ENCODE measurements around the gene TMEM107. TPM values are rescaled to one million over a fixed set of nuclear protein-coding genes. Genes with fewer than 3 reads are reported as not detected.

TMEM107 gene
- total RNA-seq, 2 donors from 2014 or later = 26.2 to 27.7 TPM

- WGBS, 2 experiments (ENCODE audit: insufficient coverage in 1 of 2, insufficient read length in 1 of 2) = 85 to 96% methylated on average over 3 of the region's 4 CpGs
- H3K36me3 ChIP-seq (ENCODE audit: control insufficient read depth, insufficient read depth, low read length) = peaks cover 27% of the 10 kb centered on the region
- H3K27me3 ChIP-seq (ENCODE audit: control insufficient read depth, insufficient read depth, low read length, poor library complexity, severe bottlenecking) = no peaks in the 10 kb centered on the region
- peak overlapping the region; percentile 77 for H3K4me3 Mint-ChIP-seq
- H3K27ac ChIP-seq (ENCODE audit: low read depth, low read length) = no peak overlapping the region
- H3K9me3 ChIP-seq (ENCODE audit: control insufficient read depth, low read length) = no peaks in the 10 kb centered on the region
- TF ChIP-seq, protein P1, sequence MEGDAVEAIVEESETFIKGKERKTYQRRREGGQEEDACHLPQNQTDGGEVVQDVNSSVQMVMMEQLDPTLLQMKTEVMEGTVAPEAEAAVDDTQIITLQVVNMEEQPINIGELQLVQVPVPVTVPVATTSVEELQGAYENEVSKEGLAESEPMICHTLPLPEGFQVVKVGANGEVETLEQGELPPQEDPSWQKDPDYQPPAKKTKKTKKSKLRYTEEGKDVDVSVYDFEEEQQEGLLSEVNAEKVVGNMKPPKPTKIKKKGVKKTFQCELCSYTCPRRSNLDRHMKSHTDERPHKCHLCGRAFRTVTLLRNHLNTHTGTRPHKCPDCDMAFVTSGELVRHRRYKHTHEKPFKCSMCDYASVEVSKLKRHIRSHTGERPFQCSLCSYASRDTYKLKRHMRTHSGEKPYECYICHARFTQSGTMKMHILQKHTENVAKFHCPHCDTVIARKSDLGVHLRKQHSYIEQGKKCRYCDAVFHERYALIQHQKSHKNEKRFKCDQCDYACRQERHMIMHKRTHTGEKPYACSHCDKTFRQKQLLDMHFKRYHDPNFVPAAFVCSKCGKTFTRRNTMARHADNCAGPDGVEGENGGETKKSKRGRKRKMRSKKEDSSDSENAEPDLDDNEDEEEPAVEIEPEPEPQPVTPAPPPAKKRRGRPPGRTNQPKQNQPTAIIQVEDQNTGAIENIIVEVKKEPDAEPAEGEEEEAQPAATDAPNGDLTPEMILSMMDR (conservative IDR thresholded peaks at IDR 0.05) = no peak
- no peak for DNase-seq
- no peak overlapping the region for H3K9ac ChIP-seq (ENCODE audit: extremely low read depth, low read length, poor library complexity, severe bottlenecking)
- no peak overlapping the region for H3K27ac Mint-ChIP-seq
- H3K4me3 ChIP-seq (ENCODE audit: low read length) = no peak overlapping the region
- no peaks in the 10 kb centered on the region for H3K9me3 Mint-ChIP-seq
- H3K36me3 Mint-ChIP-seq (ENCODE audit: low read depth) = peaks cover 31% of the 10 kb centered on the region
- H3K27me3 Mint-ChIP-seq (ENCODE audit: insufficient read depth) = no peaks in the 10 kb centered on the region
- H3K4me1 ChIP-seq (ENCODE audit: control insufficient read depth, insufficient read depth, low read length) = peaks cover 19% of the 10 kb centered on the region
- peaks cover 29% of the 10 kb centered on the region for H3K4me1 Mint-ChIP-seq
Measured at GRCh38 chr17:8159459-8160223, 16.5 kb downstream of the TMEM107 start.

- Histone ChIP-seq H3K9ac (ENCODE audit: extremely low read depth, low read length, poor library complexity, severe bottlenecking) (no peak overlapping the region), H3K27ac (ENCODE audit: low read depth, low read length) (no peak overlapping the region), H3K4me1 (ENCODE audit: control insufficient read depth, insufficient read depth, low read length) (peaks cover 15% of the 10 kb centered on the region), H3K27me3 (ENCODE audit: control insufficient read depth, insufficient read depth, low read length, poor library complexity, severe bottlenecking) (no peaks in the 10 kb centered on the region), H3K36me3 (ENCODE audit: control insufficient read depth, insufficient read depth, low read length) (peaks cover 27% of the 10 kb centered on the region), H3K4me3 (ENCODE audit: low read length) (no peak overlapping the region), H3K9me3 (ENCODE audit: control insufficient read depth, low read length) (no peaks in the 10 kb centered on the region)
- H3K36me3 Mint-ChIP-seq (ENCODE audit: low read depth) = peaks cover 31% of the 10 kb centered on the region
- H3K4me1 Mint-ChIP-seq = peaks cover 22% of the 10 kb centered on the region
- 64 to 75% methylated on average over 2 of the region's 3 CpGs for whole genome bisulfite sequencing, 2 experiments (ENCODE audit: insufficient coverage in 1 of 2, insufficient read length in 1 of 2)
- no peaks in the 10 kb centered on the region for H3K9me3 Mint-ChIP-seq
- H3K4me3 Mint-ChIP-seq = no peak overlapping the region
- no peak overlapping the region for H3K27ac Mint-ChIP-seq
- H3K27me3 Mint-ChIP-seq (ENCODE audit: insufficient read depth) = no peaks in the 10 kb centered on the region
- TF ChIP-seq, protein P1 (conservative IDR thresholded peaks at IDR 0.05) = no peak
- DNase-seq = no peak
Measured at GRCh38 chr17:8159032-8159400, 17.2 kb downstream of the TMEM107 start.

GRCh38 chr17:8158267-8159031, 17.7 kb downstream of the TMEM107 start:
- H3K4me1 Mint-ChIP-seq = peaks cover 20% of the 10 kb centered on the region
- H3K27ac Mint-ChIP-seq = peak overlapping the region; percentile 57
- H3K4me3 ChIP-seq (ENCODE audit: low read length) = no peak overlapping the region

More at GRCh38 chr17:8158267-8159031, 17.7 kb downstream of the TMEM107 start:
- Histone ChIP-seq H3K36me3 (ENCODE audit: control insufficient read depth, insufficient read depth, low read length) (peaks cover 27% of the 10 kb centered on the region), H3K4me1 (ENCODE audit: control insufficient read depth, insufficient read depth, low read length) (peaks cover 12% of the 10 kb centered on the region), H3K9ac (ENCODE audit: extremely low read depth, low read length, poor library complexity, severe bottlenecking) (no peak overlapping the region), H3K27me3 (ENCODE audit: control insufficient read depth, insufficient read depth, low read length, poor library complexity, severe bottlenecking) (no peaks in the 10 kb centered on the region), H3K27ac (ENCODE audit: low read depth, low read length) (no peak overlapping the region), H3K9me3 (ENCODE audit: control insufficient read depth, low read length) (no peaks in the 10 kb centered on the region)
- TF ChIP-seq, protein P1 (conservative IDR thresholded peaks at IDR 0.05) = peak; percentile 94
- H3K9me3 Mint-ChIP-seq = no peaks in the 10 kb centered on the region
- DNase-seq = peak; percentile 99
- peaks cover 31% of the 10 kb centered on the region for H3K36me3 Mint-ChIP-seq (ENCODE audit: low read depth)
- H3K4me3 Mint-ChIP-seq = no peak overlapping the region
- 57 to 69% methylated on average over 14 to 20 of the region's 20 CpGs for WGBS, 2 experiments (ENCODE audit: insufficient coverage in 1 of 2, insufficient read length in 1 of 2)
- no peaks in the 10 kb centered on the region for H3K27me3 Mint-ChIP-seq (ENCODE audit: insufficient read depth)

All from endodermal cell (in vitro differentiated cells).